Mesendoderm (in vitro differentiated cells): ENCODE data around the gene PLPP1.

ENCODE experiments used
- DNase-seq: peaks from one replicate; pipeline ENCODE4 v3.0.0; 2013
- H2AK5ac ChIP-seq: 2 replicates; pipeline ENCODE4 v1.6.1; 2013; ENCODE audit warnings: low read length, inconsistent platforms
- H2BK120ac ChIP-seq: 2 replicates; pipeline ENCODE4 v1.6.1; 2013; ENCODE audit warnings: low read depth, mild to moderate bottlenecking, low read length, moderate library complexity, mixed read lengths
- H2BK15ac ChIP-seq: replicated peaks from 2 replicates; pipeline ENCODE4 v1.6.1; 2013; ENCODE audit warnings: low read depth, mild to moderate bottlenecking, moderate library complexity
- H2BK5ac ChIP-seq: 2 replicates; pipeline ENCODE4 v1.6.1; 2013; ENCODE audit warnings: low read length, inconsistent platforms
- H3K18ac ChIP-seq: 2 replicates; pipeline ENCODE4 v1.6.1; 2013; ENCODE audit warnings: mild to moderate bottlenecking, low read length, mixed read lengths
- H3K23ac ChIP-seq: one replicate; pipeline ENCODE4 v1.6.1; 2013; ENCODE audit warnings: low read length
- H3K27ac ChIP-seq: 2 replicates; pipeline ENCODE4 v1.5.1; 2013; ENCODE audit warnings: low read depth, mild to moderate bottlenecking, inconsistent platforms, low read length, moderate library complexity
- H3K27me3 ChIP-seq: 2 replicates; pipeline ENCODE4 v1.6.1; 2013; ENCODE audit warnings: low read length, control low read depth, mild to moderate bottlenecking, inconsistent platforms; ENCODE audit not compliant: insufficient read depth, poor library complexity
- H3K36me3 ChIP-seq: 2 replicates; pipeline ENCODE4 v1.6.1; 2013; ENCODE audit warnings: low read length, inconsistent platforms; ENCODE audit not compliant: control insufficient read depth, insufficient read depth
- H3K4ac ChIP-seq: one replicate; pipeline ENCODE4 v1.6.1; 2013; ENCODE audit warnings: low read depth, mild to moderate bottlenecking, low read length, moderate library complexity
- H3K4me1 ChIP-seq: 2 replicates; pipeline ENCODE4 v1.6.1; 2013; ENCODE audit warnings: low read depth, low read length, inconsistent platforms; ENCODE audit not compliant: control insufficient read depth
- H3K4me2 ChIP-seq: 2 replicates; pipeline ENCODE4 v1.6.1; 2013; ENCODE audit warnings: low read length
- H3K4me3 ChIP-seq: 2 replicates; pipeline ENCODE4 v1.5.1; 2013; ENCODE audit warnings: mild to moderate bottlenecking, low read length
- H3K56ac ChIP-seq: one replicate; pipeline ENCODE4 v1.6.1; 2013; ENCODE audit warnings: low read length
- H3K79me1 ChIP-seq: 2 replicates; pipeline ENCODE4 v1.6.1; 2013; ENCODE audit warnings: low read length, inconsistent platforms
- H3K79me2 ChIP-seq: 2 replicates; pipeline ENCODE4 v1.6.1; 2013; ENCODE audit warnings: mild to moderate bottlenecking, low read length; ENCODE audit not compliant: control insufficient read depth, insufficient read depth
- H3K9ac ChIP-seq: 2 replicates; pipeline ENCODE4 v1.6.1; 2013; ENCODE audit warnings: low read length, inconsistent platforms
- H4K5ac ChIP-seq: one replicate; pipeline ENCODE4 v1.6.1; 2013; ENCODE audit warnings: low read length
- H4K8ac ChIP-seq: one replicate; pipeline ENCODE4 v1.6.1; 2013; ENCODE audit warnings: low read depth, mild to moderate bottlenecking, control low read depth, low read length, moderate library complexity
- WGBS: extraction: QIAGEN DNeasy Blood & Tissue Kit; methylation state at CpG from one replicate; pipeline ENCODE4 v1.1.7; 2013; ENCODE audit warnings: low lambda C conversion rate, missing lambda C conversion rate; ENCODE audit not compliant: insufficient coverage; ENCODE audit errors: extremely low coverage; 5-methylcytosine and 5-hydroxymethylcytosine counted together

Gene PLPP1

DNA sequence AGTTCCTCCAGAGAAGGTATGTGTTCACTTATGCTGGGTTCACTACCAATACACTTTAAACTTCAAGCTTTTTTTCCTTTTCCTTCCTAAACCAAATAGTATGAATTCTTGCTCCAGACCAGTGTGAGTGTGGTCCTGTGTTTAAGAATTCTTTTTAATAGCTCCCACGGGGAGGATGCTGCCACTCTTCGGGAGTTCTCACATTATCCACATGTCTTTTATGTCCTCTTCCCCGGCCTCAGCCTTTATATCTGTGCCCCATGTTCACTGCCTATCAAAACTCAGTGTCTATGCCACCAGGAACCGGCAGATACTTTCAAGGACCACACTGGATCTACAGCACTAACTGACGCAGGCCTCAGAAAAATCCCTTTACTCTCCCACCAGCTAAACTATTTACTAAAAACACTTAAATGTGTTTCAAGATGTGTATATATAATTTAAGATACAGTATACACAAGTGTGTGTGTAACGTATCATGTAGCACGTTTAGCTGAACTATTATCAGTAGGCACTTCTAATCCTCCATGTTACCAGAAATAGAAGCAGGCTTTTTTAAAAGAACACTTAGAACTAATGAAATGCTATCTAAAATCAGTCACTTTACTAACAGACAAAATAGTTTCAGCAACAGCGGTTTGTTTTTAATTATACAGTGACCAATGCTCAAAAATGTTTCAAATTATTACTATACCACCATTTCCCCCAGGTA, 88.0 kb downstream of the PLPP1 start:
- no peak overlapping the region for H3K56ac ChIP-seq
- no peak overlapping the region for H2AK5ac ChIP-seq
- H3K4ac ChIP-seq = no peak overlapping the region
- no peak for DNase-seq
- H2BK5ac ChIP-seq = no peak overlapping the region
- no peak overlapping the region for H3K27ac ChIP-seq
- peaks cover 4% of the 10 kb centered on the region for H3K79me1 ChIP-seq
- no peak overlapping the region for H4K8ac ChIP-seq
- no peak overlapping the region for H2BK15ac ChIP-seq
- WGBS = no CpG with 5 or more reads among the region's 8 CpGs
- H3K18ac ChIP-seq = no peak overlapping the region
- H3K27me3 ChIP-seq = no peaks in the 10 kb centered on the region
- H3K4me2 ChIP-seq = no peak overlapping the region
- H2BK120ac ChIP-seq = no peak overlapping the region
- H3K4me3 ChIP-seq = no peak overlapping the region
- H3K23ac ChIP-seq = no peak overlapping the region
- no peaks in the 10 kb centered on the region for H3K79me2 ChIP-seq
- H3K36me3 ChIP-seq = no peaks in the 10 kb centered on the region
- H3K4me1 ChIP-seq = no peaks in the 10 kb centered on the region
- no peak overlapping the region for H4K5ac ChIP-seq
- no peak overlapping the region for H3K9ac ChIP-seq

GRCh38 chr5:55445791-55446190, 89.0 kb downstream of the PLPP1 start:
- no peak overlapping the region for H2BK5ac ChIP-seq
- H3K79me2 ChIP-seq = no peaks in the 10 kb centered on the region
- no peak overlapping the region for H4K8ac ChIP-seq
- WGBS = no CpG with 5 or more reads among the region's 3 CpGs
- no peak overlapping the region for H3K56ac ChIP-seq
- no peaks in the 10 kb centered on the region for H3K4me1 ChIP-seq
- no peaks in the 10 kb centered on the region for H3K36me3 ChIP-seq
- H4K5ac ChIP-seq = no peak overlapping the region
- DNase-seq = no peak
- no peak overlapping the region for H2AK5ac ChIP-seq
- H3K79me1 ChIP-seq = peaks cover 4% of the 10 kb centered on the region
- H3K9ac ChIP-seq = no peak overlapping the region
- H3K27ac ChIP-seq = no peak overlapping the region
- no peak overlapping the region for H3K4me2 ChIP-seq
- H3K27me3 ChIP-seq = no peaks in the 10 kb centered on the region
- H3K18ac ChIP-seq = no peak overlapping the region
- H2BK15ac ChIP-seq = no peak overlapping the region
- no peak overlapping the region for H2BK120ac ChIP-seq
- H3K4ac ChIP-seq = no peak overlapping the region
- H3K4me3 ChIP-seq = no peak overlapping the region
- no peak overlapping the region for H3K23ac ChIP-seq

DNA sequence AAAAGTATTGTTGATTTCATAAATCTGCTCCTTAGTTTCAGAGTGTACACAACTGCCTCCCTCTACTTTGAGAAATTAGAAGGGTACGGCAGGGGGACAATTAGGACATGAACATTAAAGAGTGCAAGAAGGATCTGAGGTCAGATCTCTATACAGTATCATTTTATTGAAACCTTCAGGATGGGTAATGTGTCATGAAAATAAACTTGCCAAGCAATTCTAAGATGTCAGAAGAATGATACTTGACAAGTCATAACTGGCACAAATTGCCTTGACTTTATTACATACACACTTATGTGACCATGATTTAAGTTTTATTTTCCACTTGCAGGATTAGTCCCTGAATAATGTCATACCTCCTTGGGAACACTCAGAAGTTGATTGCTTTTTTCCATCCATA, 92.8 kb downstream of the PLPP1 start:
- no peak overlapping the region for H3K23ac ChIP-seq
- WGBS = no CpG with 5 or more reads among the region's 1 CpG
- H3K27ac ChIP-seq = no peak overlapping the region
- DNase-seq = no peak
- H2BK120ac ChIP-seq = no peak overlapping the region
- H4K8ac ChIP-seq = no peak overlapping the region
- H3K4me2 ChIP-seq = no peak overlapping the region
- no peak overlapping the region for H4K5ac ChIP-seq
- no peak overlapping the region for H2AK5ac ChIP-seq
- H3K27me3 ChIP-seq = no peaks in the 10 kb centered on the region
- no peaks in the 10 kb centered on the region for H3K36me3 ChIP-seq
- no peak overlapping the region for H2BK5ac ChIP-seq
- H3K4me3 ChIP-seq = no peak overlapping the region
- H3K4me1 ChIP-seq = peaks cover 2% of the 10 kb centered on the region
- H3K79me1 ChIP-seq = peaks cover 4% of the 10 kb centered on the region
- no peak overlapping the region for H3K56ac ChIP-seq
- no peak overlapping the region for H3K9ac ChIP-seq
- H3K4ac ChIP-seq = no peak overlapping the region
- no peak overlapping the region for H2BK15ac ChIP-seq
- H3K79me2 ChIP-seq = no peaks in the 10 kb centered on the region
- H3K18ac ChIP-seq = no peak overlapping the region

- Histone ChIP-seq H3K79me1 (peaks cover 2% of the 10 kb centered on the region), H3K4me3 (no peak overlapping the region), H3K27me3 (no peaks in the 10 kb centered on the region), H3K4me1 (peaks cover 2% of the 10 kb centered on the region), H3K4me2 (no peak overlapping the region), H4K8ac (no peak overlapping the region), H3K36me3 (no peaks in the 10 kb centered on the region), H3K23ac (no peak overlapping the region), H2BK120ac (no peak overlapping the region), H2AK5ac (no peak overlapping the region), H3K18ac (no peak overlapping the region), H3K79me2 (no peaks in the 10 kb centered on the region), H2BK15ac (no peak overlapping the region), H3K27ac (no peak overlapping the region), H3K4ac (no peak overlapping the region), H2BK5ac (no peak overlapping the region), H3K9ac (no peak overlapping the region), H3K56ac (no peak overlapping the region), H4K5ac (no peak overlapping the region)
- DNase-seq = peak; percentile 43
- no CpG with 5 or more reads among the region's 3 CpGs for WGBS
Measured at GRCh38 chr5:55441107-55441771, 93.5 kb downstream of the PLPP1 start.

DNA sequence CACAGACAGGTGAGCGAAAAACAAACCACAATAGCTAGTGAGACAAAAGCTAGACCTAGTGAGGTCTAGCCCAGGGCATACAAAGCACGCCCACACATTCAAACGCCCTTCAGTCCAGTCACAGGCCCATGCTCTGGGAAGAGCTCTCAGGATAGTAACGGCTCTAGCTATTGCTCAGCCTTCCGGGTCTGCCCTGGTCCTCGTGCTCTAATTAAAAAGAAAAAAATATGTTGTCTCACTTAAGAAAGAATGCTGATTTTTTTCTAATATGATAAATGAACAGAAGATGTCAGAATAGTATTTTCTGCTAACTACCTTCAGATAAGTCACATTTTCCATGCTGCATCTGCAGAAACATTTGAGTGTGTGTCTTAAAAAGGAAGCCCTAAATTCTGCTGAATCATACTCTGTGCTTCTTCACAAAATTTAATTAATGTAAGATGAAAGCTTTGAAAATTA, 94.5 kb downstream of the PLPP1 start:
- peak; percentile 54 for DNase-seq

More for the DNA sequence above, 94.5 kb downstream of the PLPP1 start:
- Histone ChIP-seq H3K9ac (no peak overlapping the region), H3K27me3 (no peaks in the 10 kb centered on the region), H3K23ac (no peak overlapping the region), H3K4me3 (no peak overlapping the region), H3K79me2 (no peaks in the 10 kb centered on the region), H3K4me2 (no peak overlapping the region), H3K56ac (no peak overlapping the region), H3K27ac (no peak overlapping the region), H2BK15ac (no peak overlapping the region), H4K5ac (no peak overlapping the region), H3K4me1 (peaks cover 2% of the 10 kb centered on the region), H3K36me3 (no peaks in the 10 kb centered on the region), H3K4ac (no peak overlapping the region), H2BK120ac (no peak overlapping the region), H2AK5ac (no peak overlapping the region), H3K79me1 (peaks cover 2% of the 10 kb centered on the region), H3K18ac (peak overlapping the region; percentile 25), H4K8ac (no peak overlapping the region), H2BK5ac (no peak overlapping the region)
- no CpG with 5 or more reads among the region's 6 CpGs for WGBS
